HFFc6 (cell line): ENCODE results near the gene DHRS7B. TPM values are rescaled to one million over a fixed set of nuclear protein-coding genes. Genes with fewer than 3 reads are reported as not detected.

Experiments
- DNase-seq: peaks from one replicate; pipeline ENCODE4 v3.0.0-alpha.2; 2018
- H3K27ac Mint-ChIP-seq: 2 replicates; pipeline ENCODE4 v1.8.0; 2020; ENCODE audit warnings: mild to moderate bottlenecking, mixed read lengths
- H3K27me3 Mint-ChIP-seq: 2 replicates; pipeline ENCODE4 v1.8.0; 2021; ENCODE audit warnings: mild to moderate bottlenecking, moderate library complexity, mixed read lengths; ENCODE audit not compliant: insufficient read depth
- H3K36me3 Mint-ChIP-seq: 2 replicates; pipeline ENCODE4 v1.8.0; 2021; ENCODE audit warnings: low read depth, mixed read lengths
- H3K4me1 Mint-ChIP-seq: 2 replicates; pipeline ENCODE4 v1.8.0; 2020; ENCODE audit warnings: low read depth, mixed read lengths
- H3K4me3 Mint-ChIP-seq: 2 replicates; pipeline ENCODE4 v1.8.0; 2020; ENCODE audit warnings: mild to moderate bottlenecking, moderate library complexity, mixed read lengths
- H3K9me3 Mint-ChIP-seq: 2 replicates; pipeline ENCODE4 v1.8.0; 2020; ENCODE audit warnings: mild to moderate bottlenecking, mixed read lengths
- CTCF ChIP-seq: fragments of 200-600 bp; sonication (generic); IDR thresholded peaks from 2 replicates; pipeline ENCODE4 v1.5.0; 2021; ENCODE audit warnings: antibody characterized with exemption, mild to moderate bottlenecking
- total RNA-seq, 6 experiments: library from RNA; stranded (reverse); fragmentation: NEBNext Ultra II Directional; extraction: Animal tissue kit (Norgen Biotek cat#: 25700); gene quantifications; 2 replicates in 1 of 6; 3 replicates in 5 of 6; pipeline ENCODE4 v1.2.3, GENCODE V29; 2021

The DHRS7B gene
- total RNA-seq, 6 experiments from 2014 or later = 12.3 to 20.8 (median 14.7) TPM

DNA sequence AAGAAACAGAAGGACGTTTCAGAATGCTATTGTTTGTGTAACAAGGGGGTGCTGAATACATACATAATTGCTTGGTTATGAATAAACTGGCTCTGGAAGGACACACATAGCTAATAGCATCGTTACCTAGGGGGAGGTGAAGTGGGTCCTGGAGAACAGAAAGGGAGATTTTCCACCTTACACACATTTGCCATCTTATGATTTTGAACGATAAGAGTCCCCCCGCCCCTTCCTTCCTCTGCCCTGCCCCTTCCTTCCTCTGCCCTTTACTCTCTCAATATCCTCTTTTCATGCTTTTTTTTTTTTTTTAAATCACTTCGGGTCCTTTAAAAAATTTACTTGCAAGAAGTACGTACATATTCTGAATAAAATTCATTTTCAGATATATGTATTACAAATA is 902 bp upstream of the DHRS7B start:
- peaks cover 17% of the 10 kb centered on the region for H3K27me3 Mint-ChIP-seq
- no peak overlapping the region; the same call in 1 of the 2 replicates for H3K4me3 Mint-ChIP-seq
- H3K36me3 Mint-ChIP-seq = no peaks in the 10 kb centered on the region
- DNase-seq = no peak
- H3K9me3 Mint-ChIP-seq = no peaks in the 10 kb centered on the region
- no peak overlapping the region for H3K27ac Mint-ChIP-seq
- H3K4me1 Mint-ChIP-seq = peaks cover 23% of the 10 kb centered on the region
- TF ChIP-seq CTCF = no peak

DNA sequence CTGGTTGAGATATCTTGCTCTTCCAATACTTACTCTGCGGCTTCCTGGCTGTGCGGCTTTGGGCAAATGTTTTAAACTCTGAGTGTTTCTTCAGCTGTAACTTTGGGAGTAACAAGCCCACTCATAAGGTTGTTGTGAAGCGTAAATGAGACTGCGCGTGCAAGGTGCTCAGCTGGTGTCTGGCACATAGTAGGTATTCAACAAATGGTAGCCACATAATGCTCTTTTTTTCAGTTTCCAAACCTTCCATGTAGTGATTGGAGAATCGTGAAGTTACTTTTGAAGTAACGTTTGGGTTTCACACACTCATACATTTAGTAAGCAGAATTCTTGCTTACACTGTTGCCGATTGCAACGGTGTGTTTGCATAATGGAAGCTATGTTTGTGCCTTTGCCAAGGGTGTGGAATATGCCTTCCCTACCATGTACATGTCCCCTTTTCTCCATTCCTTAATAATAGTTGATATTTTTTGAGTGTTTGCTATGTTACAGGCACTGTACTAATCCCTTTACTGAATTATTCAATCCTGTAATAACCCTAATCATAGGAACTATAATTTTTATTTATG is 829 bp downstream of the DHRS7B start:
- no peak for DNase-seq
- Mint-ChIP-seq H3K27ac (peak overlapping the region; percentile 94), H3K9me3 (no peaks in the 10 kb centered on the region), H3K36me3 (no peaks in the 10 kb centered on the region), H3K4me1 (peaks cover 23% of the 10 kb centered on the region), H3K4me3 (peak overlapping the region; percentile 99), H3K27me3 (peaks cover 13% of the 10 kb centered on the region)
- no peak for TF ChIP-seq CTCF

DNA sequence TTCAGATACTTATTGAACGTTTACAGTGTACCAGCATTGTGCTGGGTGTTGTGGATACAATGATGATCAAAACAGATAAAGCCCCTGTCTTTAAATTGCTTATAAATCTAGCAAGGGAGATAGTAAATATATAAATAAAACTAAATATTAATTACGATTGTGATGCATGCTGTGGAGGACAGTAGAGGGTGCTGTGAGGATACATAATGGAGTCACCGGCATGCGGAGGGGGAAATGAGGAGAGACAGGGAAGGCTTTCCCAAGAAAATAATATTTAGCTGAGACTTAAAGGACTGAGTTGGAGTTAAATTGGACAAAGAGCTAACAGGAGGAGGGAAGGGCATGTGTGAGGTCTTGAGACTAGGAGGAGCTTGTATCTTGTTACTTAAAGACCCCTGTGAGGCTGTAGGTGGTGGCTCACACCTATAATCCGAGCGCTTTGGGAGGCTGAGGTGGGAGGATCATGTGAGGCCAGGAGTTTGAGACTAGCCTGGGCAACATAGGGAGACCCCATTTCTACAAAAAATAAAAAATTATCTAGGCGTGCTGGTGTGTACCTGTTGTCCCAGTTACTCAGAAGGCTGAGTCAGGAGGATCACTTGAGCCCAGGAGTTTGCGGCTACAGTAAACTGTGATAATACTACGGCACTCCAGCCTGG is 2.4 kb downstream of the DHRS7B start:
- TF ChIP-seq CTCF = peak; percentile 77
- Mint-ChIP-seq H3K4me3 (no peak overlapping the region), H3K27me3 (peaks cover 6% of the 10 kb centered on the region), H3K9me3 (no peaks in the 10 kb centered on the region), H3K27ac (no peak overlapping the region), H3K4me1 (peaks cover 23% of the 10 kb centered on the region), H3K36me3 (0 out of 2 replicates have a peak, but pooled peaks cover 8% of the 10 kb centered on the region)
- DNase-seq = peak; percentile 52

DNA sequence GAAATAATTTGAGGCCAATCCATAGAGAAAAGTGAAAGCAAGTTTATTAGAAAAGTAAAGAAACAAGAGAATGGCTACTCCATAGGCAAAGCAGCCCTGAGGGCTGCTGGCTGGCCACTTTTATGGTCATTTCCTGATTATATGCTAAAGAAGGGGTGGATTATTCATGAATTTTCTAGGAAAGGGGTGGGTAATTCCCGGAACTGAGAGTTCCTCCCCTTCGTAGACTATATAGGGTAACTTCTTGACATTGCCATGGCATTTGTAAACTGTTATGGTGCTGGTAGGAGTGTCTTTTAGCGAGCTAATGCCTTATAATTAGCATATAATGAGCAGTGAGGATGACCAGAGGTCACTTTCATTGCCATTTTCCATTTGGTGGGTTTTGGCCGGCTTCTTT is 4.4 kb downstream of the DHRS7B start:
- Mint-ChIP-seq H3K27me3 (no peaks in the 10 kb centered on the region; the same call in 1 of the 2 replicates), H3K27ac (no peak overlapping the region), H3K9me3 (peaks cover 4% of the 10 kb centered on the region; the same call in 1 of the 2 replicates), H3K36me3 (0 out of 2 replicates have a peak, but pooled peaks cover 8% of the 10 kb centered on the region), H3K4me1 (peaks cover 22% of the 10 kb centered on the region), H3K4me3 (no peak overlapping the region)
- TF ChIP-seq CTCF = no peak
- no peak for DNase-seq

- DNase-seq = no peak
- 0 out of 2 replicates have a peak, but pooled peaks cover 8% of the 10 kb centered on the region for H3K36me3 Mint-ChIP-seq
- no peak overlapping the region for H3K27ac Mint-ChIP-seq
- TF ChIP-seq CTCF = no peak
- peaks cover 5% of the 10 kb centered on the region; the same call in 1 of the 2 replicates for H3K9me3 Mint-ChIP-seq
- H3K4me3 Mint-ChIP-seq = no peak overlapping the region
- H3K27me3 Mint-ChIP-seq = no peaks in the 10 kb centered on the region
- H3K4me1 Mint-ChIP-seq = peaks cover 12% of the 10 kb centered on the region
These were observed 5.7 kb downstream of the DHRS7B start for GRCh38 chr17:21132428-21132827.
